Hematopoietic multipotent progenitor cell treated with erythropoietin and hydrocortisone succinate and interleukin-3 and kit ligand, for 8 days (in vitro differentiated cells): ENCODE data around the gene KIF6.

ENCODE experiments used
- DNase-seq: peaks from one replicate; pipeline ENCODE4 v3.0.0-alpha.2; 2015

KIF6 gene

DNA sequence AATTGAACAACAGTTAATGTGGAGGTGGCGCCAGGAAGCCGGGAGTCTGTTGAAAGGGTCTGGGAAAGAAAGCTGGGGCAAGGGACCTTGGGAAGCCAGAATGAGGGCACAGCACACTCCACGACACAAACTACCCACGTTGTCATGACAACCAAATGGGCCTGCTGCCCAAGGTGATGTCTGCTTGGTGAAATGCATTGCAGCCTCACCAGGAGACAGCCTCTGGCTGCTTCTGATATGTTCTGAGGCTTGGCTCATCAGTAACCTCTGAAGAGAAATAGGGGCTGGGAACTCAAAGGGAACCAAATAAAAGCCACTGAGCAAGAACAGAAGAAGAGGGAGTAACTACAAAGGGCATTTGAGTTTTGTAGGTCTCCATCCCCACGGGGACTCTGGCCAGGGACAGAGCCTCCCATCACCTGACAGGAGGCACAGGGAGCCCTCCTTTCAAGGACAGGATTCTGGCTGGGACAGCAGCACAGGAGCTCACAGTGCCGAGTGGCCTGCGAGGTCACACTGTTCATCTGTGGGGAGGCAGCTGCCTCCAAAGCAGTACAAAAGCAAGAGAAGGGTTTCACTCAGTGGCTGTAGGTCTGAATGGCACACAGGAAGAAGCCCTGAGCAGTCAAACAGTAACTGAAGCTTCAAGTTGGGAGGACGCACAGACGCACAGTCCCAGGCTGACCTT is 358.1 kb downstream of the KIF6 start:
- no peak for DNase-seq

DNA sequence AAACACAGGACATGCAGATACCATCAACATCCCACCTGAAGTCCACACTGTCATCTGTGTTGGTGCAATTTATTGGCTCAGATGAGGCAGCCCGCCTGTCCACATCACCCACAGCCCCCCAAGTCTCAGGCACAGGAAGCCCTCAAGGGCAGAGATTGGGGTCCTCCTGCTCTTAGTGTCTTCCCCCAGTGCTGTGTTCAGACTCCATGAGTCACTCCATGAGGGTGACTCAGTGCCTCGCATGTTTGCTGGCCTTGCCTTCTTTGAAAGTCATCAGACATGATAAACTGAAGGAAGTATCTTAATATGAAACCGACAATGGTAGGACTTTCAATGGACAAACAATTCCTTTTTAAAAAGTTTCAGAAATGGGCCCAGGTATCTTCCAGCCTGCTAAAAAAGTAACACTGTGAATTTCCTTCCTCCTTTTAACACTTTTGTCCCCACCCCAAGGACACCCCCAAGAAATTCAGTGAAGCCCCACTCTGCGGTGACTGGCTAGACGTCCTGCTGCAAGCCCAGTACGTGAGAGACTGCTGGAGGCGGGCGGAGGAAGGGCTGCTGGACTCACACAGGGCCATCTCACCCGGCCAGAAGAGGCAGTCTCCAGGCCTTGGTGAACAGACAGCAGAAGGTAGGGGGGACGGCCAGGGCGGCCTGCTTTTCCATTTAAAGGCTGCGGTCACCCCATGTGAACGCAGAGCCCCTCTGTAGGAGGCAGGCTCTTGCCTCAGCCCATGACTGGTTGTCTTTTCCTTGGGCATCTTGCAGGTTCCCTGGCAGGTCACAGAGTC is 359.7 kb downstream of the KIF6 start:
- no peak for DNase-seq

- no peak for DNase-seq
These were observed 361.9 kb downstream of the KIF6 start for GRCh38 chr6:39363280-39363679.

DNA sequence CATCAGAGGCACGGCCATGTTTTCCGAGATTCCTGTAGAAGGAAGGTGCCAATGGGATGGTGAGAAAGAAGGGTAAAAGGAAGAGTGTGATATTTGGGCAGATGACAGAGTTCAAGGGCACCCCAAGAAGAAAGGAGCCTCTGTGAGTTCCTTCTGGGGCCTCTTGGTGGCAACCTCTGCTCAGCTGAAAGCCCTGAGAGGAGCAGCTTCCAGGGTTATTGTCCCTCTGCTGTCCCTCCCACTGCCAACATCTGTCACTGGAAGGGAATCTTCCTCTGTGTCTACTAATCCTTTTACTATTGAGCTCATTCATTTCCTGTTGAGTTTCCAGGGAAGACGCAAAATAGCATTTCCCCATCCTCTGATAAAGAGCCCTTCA is 362.7 kb downstream of the KIF6 start:
- DNase-seq, result peak; percentile 5

DNA sequence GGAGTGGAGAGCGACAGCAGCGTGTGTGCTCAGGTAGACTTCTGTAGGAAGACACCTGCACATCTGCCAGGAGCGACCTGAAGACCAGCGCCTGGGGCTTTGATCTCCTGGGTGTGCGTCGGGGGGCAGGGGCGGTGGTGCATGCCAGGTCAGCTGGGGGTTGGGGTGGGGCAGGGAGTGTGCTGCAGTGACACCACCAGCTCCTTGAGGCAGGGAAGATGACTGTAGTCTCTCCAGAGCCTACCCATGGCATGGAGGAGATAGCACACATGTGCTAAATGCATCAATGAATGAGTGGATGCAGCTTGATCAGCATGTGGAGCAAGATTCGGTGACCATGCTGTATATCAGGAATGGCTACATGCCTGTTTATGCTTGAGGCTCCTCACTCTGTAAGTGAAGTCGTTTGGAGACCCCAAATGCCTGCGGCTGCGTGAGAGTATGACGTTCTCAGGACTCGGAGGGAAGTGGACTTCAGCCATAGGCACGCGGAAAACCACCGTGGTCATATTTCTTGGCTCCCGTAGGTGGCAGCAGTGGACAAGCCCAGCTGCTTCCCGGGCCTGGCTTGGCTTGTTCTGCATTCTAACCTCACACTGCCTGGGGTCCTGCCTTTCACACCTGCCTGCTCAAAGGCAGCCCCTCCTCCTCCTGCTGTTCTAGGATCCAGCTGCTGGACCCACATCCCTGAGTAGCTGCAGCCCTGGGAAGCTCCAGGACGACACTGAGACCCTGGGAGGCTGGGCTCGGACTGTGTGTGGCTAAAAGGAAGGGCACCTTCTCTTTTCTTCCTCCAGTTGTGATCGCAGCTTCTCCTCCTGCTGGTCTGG is 363.3 kb downstream of the KIF6 start:
- peak; percentile 63 for DNase-seq

GRCh38 chr6:39360378-39360777 is 364.8 kb downstream of the KIF6 start:
- DNase-seq, result no peak

DNA sequence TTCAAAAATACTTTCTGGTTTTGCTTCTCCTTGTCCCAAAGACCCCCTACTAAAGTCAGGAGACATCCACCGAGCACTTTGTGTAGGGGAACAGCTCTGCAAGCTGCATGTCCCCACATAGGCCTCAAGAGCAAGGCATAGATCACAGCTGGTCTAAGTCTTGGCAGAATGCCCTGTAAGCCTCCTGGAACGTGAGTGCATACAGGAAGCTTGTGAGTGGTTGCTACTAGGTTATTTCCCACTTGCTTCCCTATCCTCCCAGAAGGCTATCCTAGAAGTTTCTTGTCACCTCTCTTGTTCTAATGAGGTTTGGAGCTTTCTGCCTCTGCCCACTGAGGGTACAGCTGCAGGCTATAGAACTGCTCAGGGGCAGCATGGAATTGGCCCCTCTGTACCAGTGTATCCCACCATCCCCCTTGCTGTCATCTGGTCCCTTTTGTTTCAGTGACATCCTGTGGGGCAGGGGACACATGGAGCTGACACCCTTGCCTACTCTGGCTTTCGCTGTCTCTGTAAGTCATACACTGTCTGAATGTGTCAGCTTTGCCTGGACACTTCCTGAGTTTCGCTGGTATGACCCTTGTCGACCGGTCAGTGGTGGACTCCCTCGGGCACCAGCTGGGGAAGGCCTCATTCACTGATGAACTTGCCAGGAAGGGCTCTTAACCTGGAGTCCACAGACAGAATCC is 367.1 kb downstream of the KIF6 start:
- peak; percentile 25 for DNase-seq

DNA sequence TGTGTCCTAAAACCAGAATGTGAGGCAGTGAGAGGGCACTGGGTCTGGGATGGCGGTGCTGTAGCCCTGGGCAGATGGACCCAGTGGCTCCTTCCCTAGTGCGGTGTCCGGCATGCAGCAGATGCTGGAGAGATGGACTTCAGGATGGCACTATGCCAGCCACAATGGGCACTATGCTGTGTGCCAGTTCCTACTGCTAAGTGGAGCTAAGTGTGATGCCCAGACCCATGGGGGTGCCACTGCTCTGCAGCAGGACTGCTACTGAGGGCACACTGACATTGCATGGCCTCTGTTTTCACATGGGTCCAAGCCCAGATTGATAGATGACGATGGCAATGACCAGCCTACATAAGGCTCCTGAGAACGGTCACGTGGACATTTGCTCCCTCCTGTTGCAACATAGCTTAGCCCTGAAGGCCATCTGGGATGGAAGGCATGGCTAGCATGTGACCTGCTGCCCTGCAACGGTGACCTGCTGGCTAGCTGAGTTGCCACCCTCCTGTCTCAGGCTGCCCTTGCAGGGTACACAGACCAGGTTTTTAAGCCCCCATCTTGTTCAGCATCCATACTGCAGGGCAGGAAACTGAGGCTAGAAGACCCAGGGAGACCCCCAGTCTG is 371.4 kb downstream of the KIF6 start:
- no peak for DNase-seq

- no peak for DNase-seq
These were observed 374.3 kb downstream of the KIF6 start for GRCh38 chr6:39350723-39351505.

GRCh38 chr6:39348740-39349139 is 376.5 kb downstream of the KIF6 start:
- DNase-seq, result no peak

GRCh38 chr6:39347906-39348585 is 377.2 kb downstream of the KIF6 start:
- DNase-seq, result peak; percentile 59

DNA sequence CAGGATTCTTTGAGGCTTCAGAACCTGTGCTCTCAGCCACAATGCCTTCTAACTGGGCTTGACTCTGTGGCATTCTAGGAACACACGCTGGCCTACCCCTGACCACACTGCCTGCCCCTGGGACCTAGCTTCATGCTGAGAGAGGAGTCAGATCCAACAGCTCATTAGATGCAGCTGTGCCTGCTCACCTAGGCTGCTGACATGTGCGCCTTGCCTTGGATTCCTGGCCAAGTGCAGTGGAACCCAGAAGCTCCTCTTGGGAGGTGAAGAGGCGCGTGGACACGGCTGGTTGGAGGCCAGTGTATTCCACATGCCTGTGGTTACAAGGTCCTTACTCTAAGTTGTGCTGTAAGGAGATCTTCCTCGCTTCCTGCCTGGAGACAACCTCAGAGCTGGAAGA is 378.0 kb downstream of the KIF6 start:
- DNase-seq, result no peak

DNA sequence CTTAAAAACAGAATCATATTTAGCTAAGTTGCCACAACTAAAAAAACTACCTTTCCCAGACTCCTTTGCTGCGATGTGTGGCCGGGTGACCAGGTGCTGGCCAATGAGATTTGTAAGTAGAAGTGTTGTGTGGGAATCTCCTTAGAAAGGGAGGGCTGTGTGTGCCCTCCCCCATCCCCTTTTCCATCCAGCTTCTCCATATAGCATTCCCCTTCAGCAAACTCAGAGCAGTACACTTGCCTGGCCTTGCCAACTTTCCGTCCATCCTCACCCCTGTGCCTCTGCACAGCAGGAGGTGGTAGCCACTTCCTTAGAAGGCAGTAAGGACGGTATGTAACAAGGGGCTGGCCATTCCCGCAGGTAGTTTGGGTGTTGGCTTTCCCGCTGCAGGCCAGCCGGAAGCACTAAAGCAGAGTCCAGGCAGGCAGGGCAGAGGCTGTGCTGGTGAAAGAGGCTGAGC is 380.4 kb downstream of the KIF6 start:
- DNase-seq, result no peak

GRCh38 chr6:39343396-39343870 is 381.8 kb downstream of the KIF6 start:
- no peak for DNase-seq

DNA sequence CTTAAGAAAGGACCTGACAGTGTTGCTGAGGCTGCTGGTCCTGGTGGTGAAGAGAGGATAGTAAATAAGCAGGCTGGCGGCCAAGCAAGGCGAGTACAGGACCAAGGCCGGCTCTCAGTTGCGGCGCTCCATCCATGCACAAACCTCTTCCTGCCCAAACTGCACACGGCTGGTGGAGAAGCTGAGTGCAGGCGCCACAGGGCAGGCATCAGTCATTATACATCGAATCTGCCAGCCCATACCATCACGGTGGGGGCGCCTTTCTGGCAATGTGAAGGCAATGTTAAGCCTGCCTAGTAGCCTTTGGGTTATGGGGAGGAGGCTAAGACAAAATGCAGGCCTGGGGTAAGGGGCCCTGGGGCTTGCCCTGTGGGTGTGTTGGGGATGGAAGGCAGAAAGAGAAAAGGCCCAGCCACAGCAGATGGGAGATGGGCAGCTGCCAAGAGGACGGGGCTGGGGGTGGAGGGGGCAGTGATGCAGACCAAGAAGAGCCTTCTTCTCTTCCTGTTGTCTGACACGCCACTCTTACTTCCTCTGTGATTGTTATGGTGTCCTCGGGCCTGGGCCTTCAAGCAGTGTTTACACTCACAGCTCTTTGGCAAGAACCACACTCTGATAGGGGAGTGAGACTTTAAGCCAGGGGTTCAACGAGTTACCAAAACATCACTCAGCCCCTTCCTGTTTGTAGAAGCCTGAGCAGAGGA is 382.4 kb downstream of the KIF6 start:
- DNase-seq, result no peak

DNA sequence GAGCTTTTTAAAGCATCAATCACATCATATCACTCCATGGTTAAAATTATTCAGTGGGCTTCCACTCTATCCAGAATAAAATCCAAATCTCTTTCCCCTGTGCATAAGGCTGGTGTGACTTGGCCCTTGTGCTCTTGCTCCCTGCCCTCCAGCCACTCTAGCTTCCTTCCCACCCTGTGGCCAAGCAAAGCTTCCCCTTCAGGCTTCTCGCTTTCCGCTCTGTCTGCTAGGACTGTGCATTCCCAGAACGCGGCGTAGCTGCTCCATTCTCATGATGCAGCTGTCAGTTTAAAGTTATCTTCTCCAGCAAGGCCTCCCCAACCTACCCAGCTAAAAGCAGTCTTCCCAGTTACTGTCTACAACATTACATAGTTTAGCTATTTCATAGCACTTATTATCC is 383.3 kb downstream of the KIF6 start:
- no peak for DNase-seq

- no peak for DNase-seq
These were observed 383.9 kb downstream of the KIF6 start for GRCh38 chr6:39341352-39341751.

DNA sequence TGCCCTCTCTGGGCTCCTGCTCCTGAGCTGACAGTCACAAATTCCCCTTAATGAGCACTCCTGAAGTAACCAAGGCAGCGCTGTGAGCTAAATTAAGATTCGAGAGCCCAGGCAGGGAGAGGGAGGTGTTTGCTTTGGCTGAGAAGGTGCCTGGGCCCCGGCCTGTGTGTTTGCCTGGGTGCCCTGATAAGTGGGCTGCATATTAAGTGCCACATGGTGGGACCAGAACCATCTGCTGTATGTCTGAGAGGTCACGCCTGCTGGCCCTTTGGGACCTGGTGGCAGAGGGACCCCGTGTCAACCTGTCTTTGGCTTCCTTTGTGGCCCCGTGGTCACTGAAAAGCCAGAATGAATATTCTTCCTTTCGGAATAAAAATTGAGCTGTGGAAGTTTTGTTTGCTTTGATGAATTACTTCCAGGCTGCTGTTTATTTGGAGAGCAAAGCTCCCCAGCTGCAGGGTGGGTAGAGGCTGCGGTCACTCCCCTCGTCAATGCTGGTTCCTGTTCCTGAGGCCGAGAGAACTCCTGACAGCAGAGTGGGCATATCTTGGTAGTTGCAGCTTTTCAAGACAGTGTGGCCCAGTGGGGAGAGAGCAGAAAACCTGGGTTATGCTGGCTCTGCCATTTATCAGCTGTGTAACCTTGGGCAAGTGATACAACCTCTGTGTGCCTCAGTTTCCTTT is 385.2 kb downstream of the KIF6 start:
- DNase-seq, result no peak

DNA sequence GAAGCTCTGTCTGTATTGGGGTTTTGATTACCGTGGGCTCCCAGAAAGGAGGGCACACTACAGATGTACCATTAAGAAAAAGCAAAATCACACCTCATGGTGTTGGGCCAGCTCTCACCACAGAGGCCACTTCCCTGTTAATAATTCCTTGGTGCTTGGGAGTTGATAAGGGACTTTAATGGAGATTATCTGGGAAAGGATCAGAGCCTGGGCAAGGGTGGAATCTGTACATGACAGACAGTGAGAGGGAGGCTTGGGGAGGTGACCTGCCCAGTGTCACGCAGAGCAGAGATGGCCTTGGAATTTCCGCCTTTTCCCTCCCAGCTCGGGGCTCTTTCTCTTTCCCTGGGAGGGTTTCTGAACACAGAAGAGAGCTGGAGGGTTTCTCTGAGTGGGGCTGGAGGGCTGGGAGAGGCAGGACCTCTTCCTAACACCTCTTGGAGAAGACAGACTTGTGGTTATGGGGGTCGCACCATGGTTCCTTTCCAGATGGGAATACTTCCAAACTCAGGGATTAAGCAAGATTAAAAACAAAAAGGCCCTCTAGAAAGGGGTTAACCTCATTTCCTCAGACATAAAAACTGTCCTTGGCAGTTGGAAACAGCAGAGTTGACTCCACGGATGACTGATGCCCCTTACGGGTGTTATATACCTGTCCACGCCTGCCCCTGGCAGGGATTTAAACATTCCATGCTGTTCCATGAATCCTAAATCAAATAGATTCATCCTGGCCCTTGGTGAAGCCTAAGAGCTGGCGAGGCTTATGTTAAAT is 385.9 kb downstream of the KIF6 start:
- DNase-seq, result no peak
